Rectal smooth muscle tissue (tissue), 1 donor: Measurements from ENCODE around the gene ZNF691.
"Not testable (repeated sequence)": the region's sequence is repeated elsewhere in the genome, so short reads cannot be mapped to it uniquely, and the experiment has no call there.

Experiments used
- H3K27ac ChIP-seq: one replicate; pipeline ENCODE4 v1.7.0; 2013; ENCODE audit warnings: low read depth, low read length, inconsistent platforms
- H3K27me3 ChIP-seq: one replicate; pipeline ENCODE4 v1.7.0; 2013; ENCODE audit warnings: low read length; ENCODE audit not compliant: control insufficient read depth, insufficient read depth
- H3K36me3 ChIP-seq: one replicate; pipeline ENCODE4 v1.7.0; 2013; ENCODE audit warnings: low read length; ENCODE audit not compliant: control insufficient read depth, insufficient read depth
- H3K4me1 ChIP-seq: one replicate; pipeline ENCODE4 v1.7.0; 2013; ENCODE audit warnings: low read length; ENCODE audit not compliant: control insufficient read depth, insufficient read depth
- H3K4me3 ChIP-seq: one replicate; pipeline ENCODE4 v1.7.0; 2013; ENCODE audit warnings: low read length
- H3K9ac ChIP-seq: one replicate; pipeline ENCODE4 v1.7.0; 2013; ENCODE audit warnings: low read length

The ZNF691 gene

GRCh38 chr1:42873670-42874069, 27.3 kb downstream of the ZNF691 start:
- Histone ChIP-seq H3K27ac (no peak overlapping the region), H3K27me3 (no peaks in the 10 kb centered on the region), H3K4me1 (no peaks in the 10 kb centered on the region), H3K9ac (no peak overlapping the region), H3K4me3 (no peak overlapping the region), H3K36me3 (no peaks in the 10 kb centered on the region)

- Histone ChIP-seq H3K9ac (no peak overlapping the region), H3K27ac (no peak overlapping the region), H3K4me1 (no peaks in the 10 kb centered on the region), H3K36me3 (no peaks in the 10 kb centered on the region), H3K4me3 (no peak overlapping the region), H3K27me3 (no peaks in the 10 kb centered on the region)
Measured at GRCh38 chr1:42876009-42876408, 29.6 kb downstream of the ZNF691 start.

GRCh38 chr1:42877380-42877779, 31.0 kb downstream of the ZNF691 start:
- no peaks in the 10 kb centered on the region for H3K36me3 ChIP-seq
- H3K27me3 ChIP-seq: no peaks in the 10 kb centered on the region
- H3K9ac ChIP-seq: no peak overlapping the region

GRCh38 chr1:42880384-42880783, 34.0 kb downstream of the ZNF691 start:
- Histone ChIP-seq H3K27ac (no peak overlapping the region), H3K36me3 (no peaks in the 10 kb centered on the region), H3K27me3 (no peaks in the 10 kb centered on the region), H3K9ac (no peak overlapping the region), H3K4me3 (no peak overlapping the region), H3K4me1 (no peaks in the 10 kb centered on the region)

More at GRCh38 chr1:42877380-42877779, 31.0 kb downstream of the ZNF691 start:
- Histone ChIP-seq H3K27ac (no peak overlapping the region), H3K4me1 (no peaks in the 10 kb centered on the region), H3K4me3 (no peak overlapping the region)

- Histone ChIP-seq H3K27me3 (no peaks in the 10 kb centered on the region), H3K4me3 (no peak overlapping the region), H3K9ac (no peak overlapping the region), H3K4me1 (no peaks in the 10 kb centered on the region), H3K36me3 (no peaks in the 10 kb centered on the region), H3K27ac (no peak overlapping the region)
Measured at GRCh38 chr1:42886046-42886739, 39.8 kb downstream of the ZNF691 start.

- H3K27me3 ChIP-seq: no peaks in the 10 kb centered on the region
- H3K4me3 ChIP-seq: no peak overlapping the region
- no peaks in the 10 kb centered on the region for H3K4me1 ChIP-seq
- no peak overlapping the region for H3K9ac ChIP-seq
- H3K27ac ChIP-seq: no peak overlapping the region
- no peaks in the 10 kb centered on the region for H3K36me3 ChIP-seq
Measured at GRCh38 chr1:42886800-42887199, 40.4 kb downstream of the ZNF691 start.

GRCh38 chr1:42887366-42887765, 41.0 kb downstream of the ZNF691 start:
- Histone ChIP-seq H3K4me3 (no peak overlapping the region), H3K27me3 (no peaks in the 10 kb centered on the region), H3K27ac (no peak overlapping the region), H3K9ac (no peak overlapping the region), H3K4me1 (no peaks in the 10 kb centered on the region), H3K36me3 (no peaks in the 10 kb centered on the region)

GRCh38 chr1:42888013-42888633, 41.7 kb downstream of the ZNF691 start:
- H3K36me3 ChIP-seq: no peaks in the 10 kb centered on the region
- H3K4me3 ChIP-seq: no peak overlapping the region
- no peaks in the 10 kb centered on the region for H3K4me1 ChIP-seq
- H3K9ac ChIP-seq: no peak overlapping the region
- no peak overlapping the region for H3K27ac ChIP-seq
- H3K27me3 ChIP-seq: no peaks in the 10 kb centered on the region

- Histone ChIP-seq H3K4me3 (no peak overlapping the region), H3K36me3 (no peaks in the 10 kb centered on the region), H3K27ac (no peak overlapping the region), H3K9ac (no peak overlapping the region), H3K27me3 (no peaks in the 10 kb centered on the region), H3K4me1 (no peaks in the 10 kb centered on the region)
Measured at GRCh38 chr1:42889264-42889663, 42.9 kb downstream of the ZNF691 start.

GRCh38 chr1:42891465-42892138, 45.2 kb downstream of the ZNF691 start:
- H3K4me3 ChIP-seq: no peak overlapping the region
- H3K27me3 ChIP-seq: no peaks in the 10 kb centered on the region
- no peak overlapping the region for H3K9ac ChIP-seq
- no peak overlapping the region for H3K27ac ChIP-seq
- H3K36me3 ChIP-seq: no peaks in the 10 kb centered on the region
- H3K4me1 ChIP-seq: no peaks in the 10 kb centered on the region

- H3K4me1 ChIP-seq, H3K27ac ChIP-seq, H3K36me3 ChIP-seq, H3K4me3 ChIP-seq, H3K9ac ChIP-seq, H3K27me3 ChIP-seq: not testable (repeated sequence)
Measured at GRCh38 chr1:42899960-42900359, 53.5 kb downstream of the ZNF691 start.
